H1 (cell line): ENCODE measurements around the gene R3HCC1L. TPM values are rescaled to one million over a fixed set of nuclear protein-coding genes. Genes with fewer than 3 reads are reported as not detected.

ENCODE experiments used
- CTCF ChIA-PET: fragments of 300-600 bp; sonication (Branson Sonifier 250); formaldehyde crosslinking; loops from one replicate; lab custom pipeline; 2021; ENCODE audit not compliant: partially characterized antibody; lab: Charles Lee
- POLR2A ChIA-PET: fragments of 300-600 bp; sonication (Branson Sonifier 250); formaldehyde crosslinking; loops from one replicate; lab custom pipeline; 2021; ENCODE audit warnings: inconsistent platforms; ENCODE audit not compliant: partially characterized antibody; lab: Charles Lee
- DNase-seq, 2 experiments: peaks; one replicate each; pipeline versions ENCODE4 v3.0.0 to v3.0.0-alpha.2; 2010 to 2022; ENCODE audit warnings: low spot score in 2 of 2, low read depth in 1 of 2, mixed read lengths in 1 of 2
- FAIRE-seq: peaks from 2 replicates; lab custom pipeline; 2011; peaks lifted over from hg19 to GRCh38; lab: Jason Lieb, UNC
- H2AFZ ChIP-seq: 2 replicates; pipeline ENCODE4 v1.8.1; 2012; ENCODE audit warnings: low read length, inconsistent platforms
- H2AK5ac ChIP-seq: 2 replicates; pipeline ENCODE4 v1.6.1; 2013; ENCODE audit warnings: low read depth, low read length
- H2BK120ac ChIP-seq: replicated peaks from 2 replicates; pipeline ENCODE3; 2013; ENCODE audit warnings: low read depth, low read length, inconsistent platforms
- H2BK12ac ChIP-seq: 2 replicates; pipeline ENCODE4 v1.6.1; 2013; ENCODE audit warnings: low read depth, low read length
- H2BK15ac ChIP-seq: 2 replicates; pipeline ENCODE4 v1.6.1; 2013; ENCODE audit warnings: low read length
- H2BK20ac ChIP-seq: 2 replicates; pipeline ENCODE4 v1.6.1; 2013; ENCODE audit warnings: low read length
- H2BK5ac ChIP-seq: 2 replicates; pipeline ENCODE4 v1.6.1; 2013; ENCODE audit warnings: low read depth, low read length
- H3K14ac ChIP-seq: 2 replicates; pipeline ENCODE4 v1.6.1; 2013; ENCODE audit warnings: inconsistent platforms; ENCODE audit not compliant: insufficient read length
- H3K18ac ChIP-seq: 2 replicates; pipeline ENCODE4 v1.6.1; 2013; ENCODE audit warnings: low read length; ENCODE audit errors: extremely low read depth
- H3K23ac ChIP-seq: 2 replicates; pipeline ENCODE4 v1.6.1; 2013; ENCODE audit warnings: inconsistent platforms; ENCODE audit not compliant: insufficient read length
- H3K23me2 ChIP-seq: 2 replicates; pipeline ENCODE4 v1.6.1; 2013; ENCODE audit warnings: low read depth, low read length
- H3K27ac ChIP-seq: 2 replicates; pipeline ENCODE4 v1.6.1; 2011; ENCODE audit warnings: low read depth, low read length, inconsistent platforms
- H3K27me3 ChIP-seq, 4 experiments: replicated peaks in 1 of 4; 1 replicate in 1 of 4; 2 replicates in 3 of 4; pipeline versions ENCODE4 v1.6.1 to v1.8.1; 2011 to 2013; ENCODE audit warnings: low read length in 3 of 4, mild to moderate bottlenecking in 3 of 4, inconsistent platforms in 2 of 4, mixed read lengths in 2 of 4, moderate library complexity in 1 of 4; ENCODE audit not compliant: control insufficient read depth in 3 of 4, insufficient read depth in 3 of 4; ENCODE audit errors: extremely low read depth in 1 of 4
- H3K36me3 ChIP-seq, 4 experiments: 2 replicates each; pipeline versions ENCODE4 v1.6.1 to v1.8.1; 2011 to 2013; ENCODE audit warnings: mild to moderate bottlenecking in 4 of 4, low read length in 3 of 4, moderate library complexity in 2 of 4, control low read depth in 1 of 4, inconsistent platforms in 1 of 4; ENCODE audit not compliant: insufficient read depth in 4 of 4, control insufficient read depth in 2 of 4
- H3K4ac ChIP-seq: replicated peaks from 2 replicates; pipeline ENCODE3; 2013; ENCODE audit warnings: low read length, low read depth, mixed read lengths, inconsistent platforms; ENCODE audit not compliant: insufficient read length
- H3K4me1 ChIP-seq, 4 experiments: replicated peaks in 1 of 4; 1 replicate in 1 of 4; 2 replicates in 3 of 4; pipeline versions ENCODE4 v1.6.1 to v1.8.1; 2011 to 2013; ENCODE audit warnings: low read length in 3 of 4, inconsistent platforms in 2 of 4, mixed read lengths in 1 of 4; ENCODE audit not compliant: insufficient read depth in 4 of 4, control insufficient read depth in 3 of 4
- H3K4me2 ChIP-seq, 2 experiments: 2 replicates each; pipeline versions ENCODE4 v1.6.1 to v1.8.1; 2011 to 2013; ENCODE audit warnings: low read depth in 2 of 2, low read length in 2 of 2, control low read depth in 1 of 2, inconsistent platforms in 1 of 2, mild to moderate bottlenecking in 1 of 2; ENCODE audit not compliant: insufficient read depth in 1 of 2
- H3K4me3 ChIP-seq, 4 experiments: fragments of 200-600, 300-600 bp in 1 of 4; sonication (generic), shearing (Covaris generic), sonication (Bioruptor Twin) in 1 of 4; 2 replicates each; pipeline versions ENCODE4 v1.5.1 to v1.8.1; 2011 to 2016; ENCODE audit warnings: low read length in 4 of 4, low read depth in 3 of 4, control low read depth in 2 of 4, inconsistent platforms in 2 of 4, mild to moderate bottlenecking in 2 of 4, mixed read lengths in 1 of 4, moderate library complexity in 1 of 4; ENCODE audit not compliant: insufficient read depth in 2 of 4; ENCODE audit errors: extremely low read depth in 1 of 4
- H3K56ac ChIP-seq: replicated peaks from 2 replicates; pipeline ENCODE3; 2013; ENCODE audit warnings: low read depth, mild to moderate bottlenecking, mixed read lengths, low read length, inconsistent platforms; ENCODE audit not compliant: insufficient read length
- H3K79me1 ChIP-seq: 2 replicates; pipeline ENCODE4 v1.6.1; 2013; ENCODE audit warnings: low read depth, low read length, control low read depth
- H3K79me2 ChIP-seq, 2 experiments: 2 replicates each; pipeline versions ENCODE4 v1.6.1 to v1.8.1; 2012 to 2013; ENCODE audit warnings: low read length in 2 of 2, mild to moderate bottlenecking in 2 of 2, inconsistent platforms in 1 of 2; ENCODE audit not compliant: insufficient read depth in 2 of 2, control insufficient read depth in 1 of 2
- H3K9ac ChIP-seq, 4 experiments: replicated peaks in 1 of 4; 1 replicate in 1 of 4; 2 replicates in 3 of 4; pipeline versions ENCODE4 v1.6.1 to v1.8.1; 2011 to 2013; ENCODE audit warnings: low read depth in 3 of 4, low read length in 3 of 4, control low read depth in 2 of 4, mild to moderate bottlenecking in 2 of 4, moderate library complexity in 2 of 4, inconsistent platforms in 1 of 4; ENCODE audit errors: extremely low read depth in 1 of 4
- H3K9me3 ChIP-seq, 2 experiments: 2 replicates each; pipeline versions ENCODE4 v1.6.1 to v1.8.1; 2012 to 2013; ENCODE audit warnings: mild to moderate bottlenecking in 2 of 2, moderate library complexity in 2 of 2, control low read depth in 1 of 2, inconsistent platforms in 1 of 2, low read depth in 1 of 2, low read length in 1 of 2, mixed read lengths in 1 of 2; ENCODE audit not compliant: insufficient read depth in 2 of 2
- H4K20me1 ChIP-seq, 2 experiments: replicated peaks in 1 of 2; 2 replicates each; pipeline versions ENCODE3 to v1.8.1; 2011 to 2013; ENCODE audit warnings: inconsistent platforms in 2 of 2, low read length in 2 of 2, mild to moderate bottlenecking in 1 of 2; ENCODE audit not compliant: insufficient read depth in 2 of 2, control insufficient read depth in 1 of 2
- H4K5ac ChIP-seq: 2 replicates; pipeline ENCODE4 v1.6.1; 2013; ENCODE audit warnings: low read length, low read depth, mixed read lengths, inconsistent platforms; ENCODE audit not compliant: insufficient read length
- H4K8ac ChIP-seq: 2 replicates; pipeline ENCODE4 v1.8.0; 2013; ENCODE audit warnings: mild to moderate bottlenecking, moderate library complexity, low read length, inconsistent platforms; ENCODE audit not compliant: insufficient read depth; ENCODE audit errors: extremely low read depth
- H4K91ac ChIP-seq: replicated peaks from 2 replicates; pipeline ENCODE3; 2013; ENCODE audit warnings: low read length, mixed read lengths, inconsistent platforms; ENCODE audit not compliant: insufficient read length
- EP300 ChIP-seq, 2 experiments: IDR thresholded peaks; 1 replicate in 1 of 2; 2 replicates in 1 of 2; pipeline ENCODE4 v1.6.1; 2011 to 2012; ENCODE audit warnings: low read depth in 2 of 2, low read length in 2 of 2, mild to moderate bottlenecking in 2 of 2, borderline replicate concordance in 1 of 2, inconsistent platforms in 1 of 2, moderate library complexity in 1 of 2
- RXRA ChIP-seq: IDR thresholded peaks from 2 replicates; pipeline ENCODE4 v1.6.1; 2011; ENCODE audit warnings: low read depth, mild to moderate bottlenecking, low read length, moderate library complexity; ENCODE audit not compliant: insufficient read depth
- SIN3A ChIP-seq, 2 experiments: IDR thresholded peaks in 1 of 2; conservative IDR thresholded peaks in 1 of 2; 2 replicates each; pipeline ENCODE4 v1.6.1; 2011 to 2012; ENCODE audit warnings: low read length in 2 of 2, improper control_type of control experiment in 1 of 2, low read depth in 1 of 2, mild to moderate bottlenecking in 1 of 2
- YY1 ChIP-seq: IDR thresholded peaks from 2 replicates; pipeline ENCODE4 v1.6.1; 2011; ENCODE audit warnings: low read depth, mild to moderate bottlenecking, low read length
- WGBS, 2 experiments: shearing (Covaris generic) in 1 of 2; methylation state at CpG; one replicate each; pipeline versions ENCODE4 v1.1.6 to v1.1.7; 2013 to 2015; ENCODE audit warnings: low lambda C conversion rate in 2 of 2, mixed read lengths in 2 of 2, inconsistent platforms in 1 of 2, low coverage in 1 of 2, missing lambda C conversion rate in 1 of 2; ENCODE audit not compliant: insufficient replicate concordance in 2 of 2, insufficient coverage in 1 of 2, insufficient read length in 1 of 2; ENCODE audit errors: extremely low coverage in 1 of 2, missing lambda C conversion rate in 1 of 2; 5-methylcytosine and 5-hydroxymethylcytosine counted together
- polyA plus RNA-seq, 7 experiments: library from polyadenylated mRNA; depleted of rRNA in 3 of 7; stranded (reverse) in 5 of 7; unstranded in 2 of 7; fragments of >200 nt in 5 of 7; fragments of 200-250 nt in 2 of 7; gene quantifications; 1 replicate in 5 of 7; 2 replicates in 1 of 7; 4 replicates in 1 of 7; pipeline versions ENCODE4 v1.2.1 to v1.2.3, GENCODE V29; 2011 to 2013; ENCODE audit warnings: missing spikeins in 2 of 7, mixed read lengths in 2 of 7
- total RNA-seq: library from RNA; stranded (reverse); fragmentation: NEBNext Ultra II Directional; extraction: Animal tissue kit (Norgen Biotek cat#: 25700); gene quantifications from 2 replicates; pipeline ENCODE4 v1.2.1, GENCODE V29; 2021

The R3HCC1L gene
- total and polyA plus RNA-seq, 2 of the 8 experiments (the other 6 are each of a cell fraction or from before 2014, with no cell fraction given): 6.9 to 13.9 TPM

DNA sequence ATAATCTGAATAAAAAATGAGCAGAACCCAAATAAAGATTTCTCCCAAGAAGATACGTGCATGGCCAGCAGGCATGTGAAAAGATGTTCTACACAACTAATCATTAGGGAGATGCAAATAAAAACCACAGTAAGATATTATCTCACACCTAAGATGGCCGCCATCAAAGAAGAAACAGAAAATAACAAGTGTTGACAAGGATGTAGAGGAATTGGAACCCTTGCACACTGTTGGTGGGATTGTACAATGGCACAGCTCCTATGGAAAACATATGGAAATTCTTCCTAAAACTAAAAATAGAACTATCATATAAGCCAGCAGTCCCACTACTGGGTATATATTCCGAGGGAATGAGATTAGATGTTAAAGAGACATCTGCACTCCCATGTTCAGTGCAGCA is 60.2 kb downstream of the R3HCC1L start:
- H2AK5ac ChIP-seq: no peak overlapping the region
- ChIA-PET CTCF (no interaction called here), POLR2A (no interaction called here)
- H3K18ac ChIP-seq: no peak overlapping the region
- H3K4me3 ChIP-seq: no peak overlapping the region
- no peak overlapping the region for H2BK12ac ChIP-seq
- FAIRE-seq (no peak), DNase-seq (no peak)
- H2BK120ac ChIP-seq: no peak overlapping the region
- H2AFZ ChIP-seq: no peak overlapping the region
- no peaks in the 10 kb centered on the region for H3K27me3 ChIP-seq
- no peak overlapping the region for H4K91ac ChIP-seq
- H3K56ac ChIP-seq: no peak overlapping the region
- no peak overlapping the region for H3K4me2 ChIP-seq
- no peak overlapping the region for H2BK15ac ChIP-seq
- no peak overlapping the region for H3K27ac ChIP-seq
- no peak overlapping the region for H2BK20ac ChIP-seq
- WGBS, 2 experiments: 90% methylated on average over 3 of the region's 3 CpGs; no CpG with 5 or more reads in 1 of the 2 experiments
- H3K79me2 ChIP-seq: no peaks in the 10 kb centered on the region
- H3K23ac ChIP-seq: no peak overlapping the region
- no peak overlapping the region for H4K8ac ChIP-seq
- H3K9me3 ChIP-seq: no peaks in the 10 kb centered on the region
- no peak overlapping the region for H3K4ac ChIP-seq
- no peaks in the 10 kb centered on the region for H3K36me3 ChIP-seq
- no peaks in the 10 kb centered on the region for H3K23me2 ChIP-seq
- H3K79me1 ChIP-seq: no peaks in the 10 kb centered on the region; the same call in 1 of the 2 replicates
- no peak overlapping the region for H3K14ac ChIP-seq
- H3K9ac ChIP-seq: no peak overlapping the region
- no peak overlapping the region for H4K5ac ChIP-seq
- H2BK5ac ChIP-seq: no peak overlapping the region
- TF ChIP-seq YY1 (peak; percentile 20; the same call in 1 of the 2 replicates), SIN3A (conservative IDR thresholded peaks at IDR 0.05 in 1 of 2, IDR thresholded peaks at IDR 0.05 in 1 of 2; ENCODE audit: low read depth in 1 of 2, low read length in 2 of 2) (no peak), RXRA (no peak), EP300 (IDR thresholded peaks at IDR 0.05; ENCODE audit: borderline replicate concordance in 1 of 2, low read depth in 2 of 2, low read length in 2 of 2) (no peak)
- H3K4me1 ChIP-seq: no peaks in the 10 kb centered on the region
- peaks cover 0 to 2% of the 10 kb centered on the region in 2 experiments for H4K20me1 ChIP-seq
